HCEC 1CT (cell line): ENCODE results near the gene CHRNA5.
A peak's percentile ranks its signal among the peaks of the same experiment; 100 is the strongest.
"Not testable (repeated sequence)": the region's sequence is repeated elsewhere in the genome, so short reads cannot be mapped to it uniquely, and the experiment has no call there.

Experiments
- DNase-seq: peaks from one replicate; pipeline ENCODE4 v3.0.0-alpha.2; 2017

The CHRNA5 gene

GRCh38 chr15:78565097-78565950 is at the start of gene CHRNA5:
Gene CHRNA5 (plus strand): TSS chr15:78565520. CDS start chr15:78565720, 200 bp downstream.
- DNase-seq = peak; percentile 69

DNA sequence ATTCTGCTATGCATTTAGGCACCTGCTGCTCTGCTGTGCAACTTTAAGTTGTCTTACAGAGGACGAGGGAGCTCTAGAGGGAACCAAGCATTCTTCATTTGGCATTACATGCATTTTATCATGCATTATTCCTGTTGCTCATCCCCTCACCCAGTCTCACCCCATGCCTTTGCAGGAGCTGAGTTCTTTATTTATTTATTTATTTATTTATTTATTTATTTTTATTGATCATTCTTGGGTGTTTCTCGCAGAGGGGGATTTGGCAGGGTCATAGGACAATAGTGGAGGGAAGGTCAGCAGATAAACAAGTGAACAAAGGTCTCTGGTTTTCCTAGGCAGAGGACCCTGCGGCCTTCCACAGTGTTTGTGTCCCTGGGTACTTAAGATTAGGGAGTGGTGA is 45.3 kb upstream of the CHRNA5 start:
- not testable (repeated sequence) for DNase-seq

- DNase-seq = no peak
These were observed 41.1 kb upstream of the CHRNA5 start for GRCh38 chr15:78524230-78524629.

DNA sequence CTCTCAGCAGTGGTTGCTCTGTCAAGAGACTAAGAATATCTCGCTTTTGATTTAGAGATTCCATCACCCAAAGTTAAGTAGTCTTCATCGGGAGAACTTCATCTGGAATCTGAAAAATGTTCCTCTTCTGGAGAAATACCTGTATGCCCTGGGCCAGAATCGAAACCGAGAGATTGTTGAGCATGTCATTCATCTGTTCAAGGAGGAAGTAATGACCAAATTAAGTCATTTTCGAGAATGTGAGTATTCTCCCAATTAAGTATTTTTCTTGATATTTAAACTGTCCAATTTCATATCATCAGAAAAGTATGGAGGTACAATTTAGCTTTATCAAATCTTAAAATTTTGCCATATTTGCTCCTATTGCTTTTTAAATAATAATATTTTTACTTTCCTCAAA is 38.0 kb upstream of the CHRNA5 start:
- no peak for DNase-seq

DNA sequence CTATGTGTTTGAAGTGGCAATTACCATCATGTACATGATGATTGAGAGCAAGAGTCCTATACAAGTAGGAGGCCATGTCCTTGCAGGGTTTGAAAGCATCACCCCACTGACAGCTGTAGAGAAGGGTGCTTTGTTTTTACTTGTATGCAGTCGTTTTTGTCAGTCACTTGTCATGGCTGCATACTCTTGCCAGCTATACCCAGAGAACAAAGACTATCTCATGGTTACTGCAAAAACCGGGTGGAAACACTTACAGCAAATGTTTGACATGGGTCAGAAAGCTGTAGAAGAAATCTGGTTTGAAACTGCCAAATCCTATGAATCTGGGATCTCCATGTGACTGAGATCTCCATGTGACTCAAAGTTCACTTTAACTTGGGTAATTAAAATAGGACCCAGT is 32.0 kb upstream of the CHRNA5 start:
- no peak for DNase-seq

DNA sequence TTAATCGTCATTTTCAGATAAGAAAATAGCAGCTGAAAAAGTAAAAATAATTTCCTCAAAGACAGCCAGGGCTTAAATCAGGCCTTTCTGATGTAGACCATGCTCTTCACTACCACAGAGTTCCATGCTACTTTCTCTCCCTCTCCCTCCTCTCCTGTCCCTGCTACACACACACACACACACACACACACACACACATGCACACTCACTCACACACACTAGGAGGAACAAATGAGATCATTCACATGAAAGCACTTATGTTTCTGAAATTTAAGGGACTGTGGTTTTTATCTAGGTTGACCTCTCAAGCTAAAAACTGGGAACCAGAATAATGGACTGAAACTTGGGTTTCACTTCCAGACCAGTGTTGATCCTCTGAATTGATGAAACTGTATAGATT is 29.2 kb upstream of the CHRNA5 start:
- DNase-seq = no peak

- no peak for DNase-seq
These were observed 27.9 kb upstream of the CHRNA5 start for GRCh38 chr15:78537266-78537905.

DNA sequence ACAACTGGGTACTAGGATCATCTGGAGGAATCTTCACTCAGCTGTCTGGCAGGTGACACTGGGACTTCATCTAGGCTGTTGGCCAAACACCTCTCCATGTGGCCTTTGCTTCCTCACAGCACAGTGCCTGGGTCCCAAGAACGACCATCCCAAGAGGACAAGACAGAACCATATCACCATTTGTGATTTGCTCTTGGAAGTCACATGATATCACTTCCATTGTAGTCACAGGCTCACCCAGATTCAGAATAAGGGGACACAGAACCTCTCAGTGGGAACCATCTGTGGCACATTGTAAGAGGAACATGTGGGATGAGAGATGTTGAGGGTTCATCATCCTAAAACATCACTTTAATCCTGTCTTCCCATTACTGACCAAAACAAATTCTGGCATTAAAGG is 27.0 kb upstream of the CHRNA5 start:
- no peak for DNase-seq

GRCh38 chr15:78539464-78540140 is 25.7 kb upstream of the CHRNA5 start:
- not testable (repeated sequence) for DNase-seq

- peak; percentile 71 for DNase-seq
These were observed 25.0 kb upstream of the CHRNA5 start, which contains the start of gene PSMA4 for GRCh38 chr15:78540141-78540870. Gene PSMA4 (plus strand): TSS chr15:78540444. CDS start chr15:78541928, 1,484 bp downstream.

GRCh38 chr15:78540871-78541743 is 24.2 kb upstream of the CHRNA5 start:
- DNase-seq = peak; percentile 7

- DNase-seq = no peak
These were observed 23.6 kb upstream of the CHRNA5 start for GRCh38 chr15:78541744-78542034.

- no peak for DNase-seq
These were observed 22.7 kb upstream of the CHRNA5 start for GRCh38 chr15:78542647-78543046.

DNA sequence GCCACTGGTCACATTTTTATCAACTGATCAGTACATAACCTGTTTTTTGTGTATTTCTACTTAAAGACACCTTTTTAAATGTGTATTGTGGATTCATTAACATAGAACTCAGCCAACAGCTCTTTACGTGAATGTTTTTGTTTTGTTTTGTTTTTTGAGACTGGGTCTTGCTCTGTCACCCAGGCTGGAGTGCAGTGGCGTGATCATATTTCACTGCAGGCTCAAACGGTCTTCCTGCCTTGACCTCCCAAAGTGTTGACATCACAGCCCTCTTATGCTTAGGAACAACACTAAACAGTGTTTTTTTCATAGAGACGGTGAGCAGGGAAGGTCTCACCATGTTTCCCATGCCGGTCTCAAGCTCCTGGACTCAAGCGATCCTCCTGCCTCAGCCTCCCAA is 15.1 kb upstream of the CHRNA5 start:
- no peak for DNase-seq

DNA sequence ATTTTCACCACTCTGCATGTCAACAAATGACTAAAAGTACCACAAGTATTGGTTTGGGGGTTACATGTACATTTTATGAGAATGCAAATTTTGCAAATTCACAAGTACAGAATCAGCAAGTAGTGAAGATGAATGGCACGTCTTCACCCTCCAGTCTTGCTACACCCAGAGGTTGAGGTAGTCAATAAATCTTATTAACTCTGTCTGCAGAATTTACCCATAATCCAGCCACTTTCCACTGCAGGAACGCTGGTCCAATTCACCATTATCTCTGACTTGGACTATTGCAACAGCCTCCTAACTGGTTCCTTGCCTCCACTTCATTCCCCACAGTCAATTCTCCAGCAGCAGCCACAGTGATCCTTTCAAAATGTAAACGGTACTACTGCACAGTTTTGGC is 14.5 kb upstream of the CHRNA5 start:
- DNase-seq = no peak

- no peak for DNase-seq
These were observed 13.4 kb upstream of the CHRNA5 start for GRCh38 chr15:78551902-78552301.

DNA sequence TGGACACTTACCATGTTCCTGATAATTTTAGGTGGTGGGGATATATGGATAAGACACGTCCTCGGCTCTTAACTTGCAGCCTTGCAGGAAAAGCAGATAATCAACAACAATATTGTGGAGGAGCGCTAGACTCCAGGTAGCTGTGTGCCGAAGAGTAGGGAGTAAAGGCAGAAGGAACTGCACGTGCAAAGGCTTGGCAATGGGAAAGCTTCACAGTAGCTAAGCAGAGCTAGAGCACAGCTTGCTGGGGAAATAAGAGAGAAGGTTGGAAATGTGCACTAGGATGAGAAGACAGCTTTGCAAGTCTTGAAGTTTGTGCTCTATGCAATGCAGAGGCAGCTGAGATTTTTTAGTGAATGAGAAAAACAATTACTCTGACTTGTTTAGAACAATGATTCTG is 12.7 kb upstream of the CHRNA5 start:
- no peak for DNase-seq

DNA sequence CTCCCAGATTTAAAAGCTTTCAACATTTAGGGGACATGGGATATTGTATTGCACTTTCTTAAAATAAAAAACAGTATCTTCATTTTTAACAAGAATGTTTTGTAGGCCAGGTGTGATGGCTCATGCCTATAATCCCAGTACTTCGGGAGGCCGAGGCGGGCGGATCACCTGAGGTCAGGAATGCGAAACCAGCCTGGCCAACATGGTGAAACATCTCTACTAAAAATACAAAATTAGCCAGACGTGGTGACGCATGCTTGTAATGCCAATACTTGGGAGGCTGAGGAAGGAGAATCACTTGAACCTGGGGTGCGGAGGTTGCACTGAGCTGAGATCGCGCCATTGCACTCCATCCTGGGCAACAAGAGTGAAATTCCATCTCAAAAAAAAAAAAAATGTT is 5.1 kb upstream of the CHRNA5 start:
- not testable (repeated sequence) for DNase-seq

GRCh38 chr15:78561490-78561889 is 3.8 kb upstream of the CHRNA5 start:
- no peak for DNase-seq

- DNase-seq = no peak
These were observed 2.2 kb upstream of the CHRNA5 start for GRCh38 chr15:78563092-78563491.

GRCh38 chr15:78564743-78565096 is 600 bp upstream of the CHRNA5 start:
- no peak for DNase-seq
